Thoracic aorta (tissue), 2 donors: ENCODE results near the gene FANCI. TPM values are rescaled to one million over a fixed set of nuclear protein-coding genes. Genes with fewer than 3 reads are reported as not detected.

Experiments
- ATAC-seq: fragments of 150-250 bp; one replicate; pipeline ENCODE4 v1.8.0; 2017; ENCODE audit warnings: low read depth; ENCODE audit not compliant: insufficient number of reproducible peaks, low FRiP score
- DNase-seq: peaks from one replicate; pipeline ENCODE4 v3.0.0-alpha.2; 2020; ENCODE audit warnings: low spot score
- H3K27ac ChIP-seq, 2 donors: fragments of 200-600 bp; sonication (generic); 1 replicate in 1 of 2; 2 replicates in 1 of 2; pipeline ENCODE4 v1.5.1; 2016; ENCODE audit warnings: mild to moderate bottlenecking in 2 of 2, moderate library complexity in 2 of 2
- H3K27me3 ChIP-seq: fragments of 200-600 bp; sonication (generic); replicated peaks from 2 replicates; pipeline ENCODE4 v1.6.0; 2016; ENCODE audit warnings: mild to moderate bottlenecking; ENCODE audit not compliant: insufficient read depth
- H3K36me3 ChIP-seq: fragments of 200-600 bp; sonication (generic); one replicate; pipeline ENCODE4 v1.5.1; 2016
- H3K4me1 ChIP-seq, 2 donors: fragments of 200-600 bp; sonication (generic); 1 replicate in 1 of 2; 2 replicates in 1 of 2; pipeline versions ENCODE4 v1.5.1 to v1.6.0; 2016; ENCODE audit warnings: low read depth in 2 of 2, mild to moderate bottlenecking in 1 of 2; ENCODE audit not compliant: control insufficient read depth in 1 of 2
- H3K4me3 ChIP-seq: fragments of 200-600 bp; sonication (generic); 2 replicates; pipeline ENCODE4 v1.5.1; 2016; ENCODE audit warnings: mild to moderate bottlenecking
- H3K9me3 ChIP-seq: fragments of 200-600 bp; sonication (generic); 2 replicates; pipeline ENCODE4 v1.5.1; 2016
- total RNA-seq, 2 donors: library from RNA; depleted of rRNA; stranded (reverse); fragments of >200 nt; gene quantifications; one replicate each; pipeline versions ENCODE4 v1.1.0 to v1.2.3, GENCODE V29; 2016
- TF ChIP-seq, protein P1 (sequence below): fragments of 200-600 bp; sonication (generic); IDR thresholded peaks from one replicate; pipeline ENCODE4 v1.5.1; 2019; ENCODE audit warnings: antibody characterized with exemption

Gene FANCI
- total RNA-seq, 2 donors from 2014 or later: 3.0 to 16.2 TPM

- Histone ChIP-seq H3K9me3 (no peaks in the 10 kb centered on the region), H3K27me3 (no peaks in the 10 kb centered on the region), H3K4me1 (peaks cover 26 to 51% of the 10 kb centered on the region in 2 donors), H3K27ac (peak within 1 kb of the TSS; percentile 76 to 86), H3K36me3 (peaks cover 19% of the 10 kb centered on the region), H3K4me3 (peak within 1 kb of the TSS; percentile 84)
- ATAC-seq (peak; percentile 98), DNase-seq (peak; percentile 93)
- TF ChIP-seq, protein P1, sequence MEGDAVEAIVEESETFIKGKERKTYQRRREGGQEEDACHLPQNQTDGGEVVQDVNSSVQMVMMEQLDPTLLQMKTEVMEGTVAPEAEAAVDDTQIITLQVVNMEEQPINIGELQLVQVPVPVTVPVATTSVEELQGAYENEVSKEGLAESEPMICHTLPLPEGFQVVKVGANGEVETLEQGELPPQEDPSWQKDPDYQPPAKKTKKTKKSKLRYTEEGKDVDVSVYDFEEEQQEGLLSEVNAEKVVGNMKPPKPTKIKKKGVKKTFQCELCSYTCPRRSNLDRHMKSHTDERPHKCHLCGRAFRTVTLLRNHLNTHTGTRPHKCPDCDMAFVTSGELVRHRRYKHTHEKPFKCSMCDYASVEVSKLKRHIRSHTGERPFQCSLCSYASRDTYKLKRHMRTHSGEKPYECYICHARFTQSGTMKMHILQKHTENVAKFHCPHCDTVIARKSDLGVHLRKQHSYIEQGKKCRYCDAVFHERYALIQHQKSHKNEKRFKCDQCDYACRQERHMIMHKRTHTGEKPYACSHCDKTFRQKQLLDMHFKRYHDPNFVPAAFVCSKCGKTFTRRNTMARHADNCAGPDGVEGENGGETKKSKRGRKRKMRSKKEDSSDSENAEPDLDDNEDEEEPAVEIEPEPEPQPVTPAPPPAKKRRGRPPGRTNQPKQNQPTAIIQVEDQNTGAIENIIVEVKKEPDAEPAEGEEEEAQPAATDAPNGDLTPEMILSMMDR: no peak
Measured at GRCh38 chr15:89334510-89335297, 90.9 kb downstream of the FANCI start, which contains the start of gene POLG. Gene POLG (minus strand): TSS chr15:89334824. CDS start chr15:89333754, 1,070 bp downstream.

DNA sequence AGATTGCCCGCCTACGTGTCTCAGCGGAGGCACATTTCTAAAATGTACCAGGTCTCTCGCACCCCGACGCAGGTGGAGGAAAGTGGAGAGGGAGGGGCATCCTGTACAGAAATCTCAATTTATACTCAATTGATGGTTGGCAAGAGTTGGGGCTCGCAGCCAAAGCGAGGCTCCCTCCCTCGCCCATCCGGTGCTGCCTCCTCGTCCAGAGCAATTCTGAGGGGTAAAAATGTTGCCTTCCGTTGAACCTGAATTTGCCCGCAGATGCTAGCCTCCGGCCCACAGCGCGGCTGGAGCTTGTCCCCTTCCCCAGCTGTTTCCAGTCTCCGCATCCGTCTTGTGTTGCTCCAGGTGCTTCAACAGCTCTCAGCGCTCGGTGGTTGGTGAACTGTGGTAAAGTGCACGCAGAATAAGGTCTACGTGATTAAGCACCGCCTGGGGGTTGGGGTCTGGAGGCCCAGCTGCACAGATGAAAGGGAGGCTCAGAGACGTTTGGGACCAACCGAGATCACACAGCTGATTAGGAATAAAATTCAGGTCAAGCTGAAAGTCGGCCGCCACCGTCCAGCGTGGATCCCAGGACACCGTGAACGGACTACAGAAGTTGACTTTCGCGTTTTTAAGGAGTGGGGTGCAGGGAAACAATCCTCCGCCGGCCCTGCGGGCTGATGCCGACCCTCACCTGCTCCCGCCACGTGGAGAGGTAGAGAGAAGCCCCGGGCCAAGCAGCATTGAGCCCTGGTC lies 91.7 kb downstream of the FANCI start:
- DNase-seq (no peak), ATAC-seq (no peak)
- TF ChIP-seq, protein P1: no peak
- Histone ChIP-seq H3K4me1 (peaks cover 26 to 43% of the 10 kb centered on the region in 2 donors), H3K4me3 (peak overlapping the region; percentile 84), H3K36me3 (peaks cover 11% of the 10 kb centered on the region), H3K9me3 (no peaks in the 10 kb centered on the region), H3K27me3 (no peaks in the 10 kb centered on the region), H3K27ac (peak overlapping the region; percentile 11 to 50)

GRCh38 chr15:89338036-89338435 lies 94.3 kb downstream of the FANCI start:
- TF ChIP-seq, protein P1: no peak
- H3K27me3 ChIP-seq: no peaks in the 10 kb centered on the region

DNA sequence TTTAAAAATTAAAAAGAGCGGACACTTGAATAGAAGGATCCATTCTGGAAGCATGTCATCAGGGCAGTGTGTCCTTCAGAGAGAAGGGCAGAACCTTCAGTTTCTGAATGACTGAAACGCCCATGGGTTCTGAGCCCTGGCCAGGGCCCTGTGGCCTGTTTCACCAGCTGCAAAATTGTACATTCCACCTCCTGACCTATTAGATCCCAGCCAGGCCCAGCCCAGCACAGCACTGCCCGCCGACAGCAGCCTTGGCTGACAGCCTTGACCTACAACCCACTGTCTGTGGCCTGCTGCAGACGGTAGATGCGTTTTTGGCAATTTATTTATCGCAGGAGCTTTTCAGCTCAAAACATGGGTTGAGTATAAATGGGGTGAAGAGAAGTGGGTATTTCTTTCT lies 96.8 kb downstream of the FANCI start:
- no peak overlapping the region for H3K4me3 ChIP-seq
- H3K9me3 ChIP-seq: no peaks in the 10 kb centered on the region
- no peaks in the 10 kb centered on the region for H3K27me3 ChIP-seq
- H3K27ac ChIP-seq: no peak overlapping the region
- peaks cover 0 to 3% of the 10 kb centered on the region in 2 donors for H3K4me1 ChIP-seq
- H3K36me3 ChIP-seq: no peaks in the 10 kb centered on the region
- ATAC-seq (no peak), DNase-seq (no peak)
- TF ChIP-seq, protein P1: no peak

More at GRCh38 chr15:89338036-89338435, 94.3 kb downstream of the FANCI start:
- ATAC-seq: no peak
- DNase-seq: no peak
- Histone ChIP-seq H3K27ac (no peak overlapping the region), H3K36me3 (no peaks in the 10 kb centered on the region), H3K4me3 (no peak overlapping the region), H3K9me3 (no peaks in the 10 kb centered on the region), H3K4me1 (peaks cover 9 to 18% of the 10 kb centered on the region in 2 donors)
